Fibroblast of lung (primary cell): ENCODE measurements around the gene BRME1.

Experiments used
- CTCF ChIP-seq, 2 donors: IDR thresholded peaks in 1 of 2; conservative IDR thresholded peaks in 1 of 2; 1 replicate in 1 of 2; 2 replicates in 1 of 2; pipeline ENCODE4 v1.5.1; 2011 to 2012; ENCODE audit warnings: low read length in 2 of 2, control low read depth in 1 of 2, inconsistent platforms in 1 of 2, low read depth in 1 of 2, mild to moderate bottlenecking in 1 of 2
- EZH2 ChIP-seq: IDR thresholded peaks from 2 replicates; pipeline ENCODE4 v1.5.1; 2012; ENCODE audit warnings: low read length, control low read depth, mild to moderate bottlenecking; ENCODE audit errors: missing control alignments

- TF ChIP-seq CTCF (conservative IDR thresholded peaks at IDR 0.05 in 1 of 2, IDR thresholded peaks at IDR 0.05 in 1 of 2; ENCODE audit: low read depth in 1 of 2, low read length in 2 of 2) (no peak), EZH2 (no peak)
These were observed 56.9 kb downstream of the BRME1 start for GRCh38 chr19:13848798-13849676.
